Cardiac septum (tissue), 1 donor: ENCODE measurements around the gene CMTM1. TPM values are rescaled to one million over a fixed set of nuclear protein-coding genes. Genes with fewer than 3 reads are reported as not detected.
A peak's percentile ranks its signal among the peaks of the same experiment; 100 is the strongest.

Source experiments
- DNase-seq: peaks from one replicate; pipeline ENCODE4 v3.0.0-alpha.2; 2020; ENCODE audit warnings: low spot score
- intact Hi-C: fragments of 100-400 bp; cut with DNase I; formaldehyde crosslinking; loops from one replicate; pipeline ENCODE4 v1.14.0; 2022
- long read RNA-seq: library from polyadenylated mRNA; unstranded; transcript quantifications from one replicate; pipeline ENCODE4 v2.0.0, GENCODE V29; 2021
- total RNA-seq: library from RNA; stranded (reverse); fragmentation: NEBNext Ultra II Directional; extraction: Animal tissue kit (Norgen Biotek cat#: 25700); gene quantifications from one replicate; pipeline ENCODE4 v1.2.1, GENCODE V29; 2021
- donor health status: DM: no; HTN: no; CAD: no.

CMTM1 gene
- 1.3 TPM for total RNA-seq
- long read RNA-seq, partial matches to known transcripts = 0 of 1 reads
- long read RNA-seq, other reads (novel, unspliced or antisense) = 1 of 1 reads

- no peak for DNase-seq
- intact Hi-C loops = no loop called here
Observed at GRCh38 chr16:66566051-66566901, at the start of gene CMTM1. Gene CMTM1 (plus strand): TSS chr16:66566439. CDS start chr16:66566514, 75 bp downstream.

GRCh38 chr16:66516509-66516807, 49.8 kb upstream of the CMTM1 start:
- intact Hi-C loops = loop anchor here (2.0 kb wide), 2 partner anchors 34 to 156 kb away; partner anchors contain the start of gene TK2
- DNase-seq = no peak

- peak; percentile 99 for DNase-seq
- intact Hi-C loops = loop anchor here (2.0 kb wide), 2 partner anchors 34 to 156 kb away; partner anchors contain the start of gene TK2
Observed at GRCh38 chr16:66516808-66517585, 49.2 kb upstream of the CMTM1 start.

- DNase-seq = no peak
- intact Hi-C loops = loop anchor here (2.0 kb wide), 2 partner anchors 33 to 157 kb away; partner anchors contain the start of gene TK2
Observed at GRCh38 chr16:66517586-66518263, 48.5 kb upstream of the CMTM1 start.

- intact Hi-C loops = no loop called here
- no peak for DNase-seq
Observed at GRCh38 chr16:66519482-66520373, 46.5 kb upstream of the CMTM1 start.

GRCh38 chr16:66520406-66521170, 45.7 kb upstream of the CMTM1 start:
- peak; percentile 88 for DNase-seq

GRCh38 chr16:66521252-66521713, 45.0 kb upstream of the CMTM1 start:
- intact Hi-C loops = no loop called here

More at GRCh38 chr16:66520406-66521170, 45.7 kb upstream of the CMTM1 start:
- intact Hi-C loops = no loop called here

GRCh38 chr16:66521951-66522771, 44.1 kb upstream of the CMTM1 start:
- intact Hi-C loops = no loop called here
- DNase-seq = peak; percentile 93

More at GRCh38 chr16:66521252-66521713, 45.0 kb upstream of the CMTM1 start:
- DNase-seq = no peak

- intact Hi-C loops = no loop called here
- DNase-seq = no peak
Observed at GRCh38 chr16:66522816-66523590, 43.2 kb upstream of the CMTM1 start.

GRCh38 chr16:66523861-66524354, 42.3 kb upstream of the CMTM1 start:
- intact Hi-C loops = no loop called here
- DNase-seq = no peak

GRCh38 chr16:66524601-66525164, 41.6 kb upstream of the CMTM1 start:
- DNase-seq = peak; percentile 87
- intact Hi-C loops = no loop called here

- no peak for DNase-seq
Observed at GRCh38 chr16:66525396-66526180, 40.7 kb upstream of the CMTM1 start.

GRCh38 chr16:66528294-66528693, 37.9 kb upstream of the CMTM1 start:
- intact Hi-C loops = no loop called here

More at GRCh38 chr16:66525396-66526180, 40.7 kb upstream of the CMTM1 start:
- intact Hi-C loops = no loop called here

GRCh38 chr16:66529475-66529874, 36.8 kb upstream of the CMTM1 start:
- intact Hi-C loops = no loop called here
- no peak for DNase-seq

More at GRCh38 chr16:66528294-66528693, 37.9 kb upstream of the CMTM1 start:
- no peak for DNase-seq

- DNase-seq = no peak
- intact Hi-C loops = no loop called here
Observed at GRCh38 chr16:66534376-66534799, 31.9 kb upstream of the CMTM1 start.
